Liver (tissue), 3 donors: Measurements from ENCODE around the gene MSI2.

Source experiments
- GABPA ChIP-seq, 2 donors: IDR thresholded peaks in 1 of 2; conservative IDR thresholded peaks in 1 of 2; 2 replicates each; pipeline ENCODE4 v1.6.1; 2016; ENCODE audit warnings: antibody characterized with exemption in 2 of 2, mild to moderate bottlenecking in 1 of 2, moderate library complexity in 1 of 2
- TAF1 ChIP-seq: conservative IDR thresholded peaks from 2 replicates; pipeline ENCODE4 v1.6.1; 2016; ENCODE audit warnings: antibody characterized with exemption, mild to moderate bottlenecking
- TF ChIP-seq, protein P1 (sequence below): fragments of 150-350 bp; IDR thresholded peaks from 2 replicates; pipeline ENCODE4 v1.5.1; 2017; ENCODE audit warnings: improper control_type of control experiment, low read depth, low read length; ENCODE audit not compliant: missing input control
- donor health status: healthy.
- donor health status: healthy.

DNA sequence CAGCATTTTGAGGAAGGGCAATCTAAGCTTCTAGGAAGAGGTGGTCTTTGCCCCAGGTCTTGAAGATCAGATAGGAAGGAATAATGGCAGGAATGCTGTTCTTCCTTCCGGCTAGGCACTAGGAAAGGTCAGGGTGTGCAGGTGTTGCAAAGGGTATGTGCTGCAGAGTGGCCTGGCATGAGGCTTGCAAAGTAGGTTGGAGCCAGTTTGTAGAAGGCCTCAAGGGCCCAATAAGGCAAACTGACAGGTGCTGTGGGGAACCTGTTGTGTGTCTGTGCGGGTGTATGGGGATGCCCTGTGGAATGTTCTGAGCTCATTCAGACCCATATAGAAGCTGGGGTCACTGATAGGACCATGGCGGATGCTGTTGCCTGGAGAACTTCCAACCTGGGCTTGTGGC lies 12.7 kb downstream of the MSI2 start:
- TF ChIP-seq, protein P1, sequence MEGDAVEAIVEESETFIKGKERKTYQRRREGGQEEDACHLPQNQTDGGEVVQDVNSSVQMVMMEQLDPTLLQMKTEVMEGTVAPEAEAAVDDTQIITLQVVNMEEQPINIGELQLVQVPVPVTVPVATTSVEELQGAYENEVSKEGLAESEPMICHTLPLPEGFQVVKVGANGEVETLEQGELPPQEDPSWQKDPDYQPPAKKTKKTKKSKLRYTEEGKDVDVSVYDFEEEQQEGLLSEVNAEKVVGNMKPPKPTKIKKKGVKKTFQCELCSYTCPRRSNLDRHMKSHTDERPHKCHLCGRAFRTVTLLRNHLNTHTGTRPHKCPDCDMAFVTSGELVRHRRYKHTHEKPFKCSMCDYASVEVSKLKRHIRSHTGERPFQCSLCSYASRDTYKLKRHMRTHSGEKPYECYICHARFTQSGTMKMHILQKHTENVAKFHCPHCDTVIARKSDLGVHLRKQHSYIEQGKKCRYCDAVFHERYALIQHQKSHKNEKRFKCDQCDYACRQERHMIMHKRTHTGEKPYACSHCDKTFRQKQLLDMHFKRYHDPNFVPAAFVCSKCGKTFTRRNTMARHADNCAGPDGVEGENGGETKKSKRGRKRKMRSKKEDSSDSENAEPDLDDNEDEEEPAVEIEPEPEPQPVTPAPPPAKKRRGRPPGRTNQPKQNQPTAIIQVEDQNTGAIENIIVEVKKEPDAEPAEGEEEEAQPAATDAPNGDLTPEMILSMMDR: no peak
- no peak for TF ChIP-seq GABPA (IDR thresholded peaks at IDR 0.05 in 1 of 2, conservative IDR thresholded peaks at IDR 0.05 in 1 of 2)
- TF ChIP-seq TAF1: no peak
